Muscle of leg (tissue), 11 donors: ENCODE measurements around the gene CERK. TPM values are rescaled to one million over a fixed set of nuclear protein-coding genes. Genes with fewer than 3 reads are reported as not detected.

Source experiments
- DNase-seq: peaks from one replicate; pipeline ENCODE4 v3.0.0; 2013
- H3K27ac ChIP-seq: one replicate; pipeline ENCODE4 v1.5.1; 2013; ENCODE audit warnings: mild to moderate bottlenecking, low read length, control low read depth
- H3K27me3 ChIP-seq: one replicate; pipeline ENCODE4 v1.6.1; 2013; ENCODE audit warnings: low read length; ENCODE audit not compliant: control insufficient read depth, insufficient read depth
- H3K36me3 ChIP-seq: one replicate; pipeline ENCODE4 v1.6.1; 2013; ENCODE audit warnings: low read length; ENCODE audit not compliant: control insufficient read depth, insufficient read depth
- H3K4me1 ChIP-seq: one replicate; pipeline ENCODE4 v1.6.1; 2013; ENCODE audit warnings: low read length; ENCODE audit not compliant: control insufficient read depth, insufficient read depth
- H3K4me3 ChIP-seq: one replicate; pipeline ENCODE4 v1.5.1; 2013; ENCODE audit warnings: low read length, control low read depth
- H3K9me3 ChIP-seq: replicated peaks from 2 replicates; pipeline ENCODE4 v1.6.1; 2013; ENCODE audit warnings: low read depth, low read length; ENCODE audit not compliant: control insufficient read depth
- WGBS: methylation state at CpG from one replicate; pipeline ENCODE4 v1.1.5; 2013; ENCODE audit warnings: missing lambda C conversion rate; ENCODE audit not compliant: insufficient coverage; 5-methylcytosine and 5-hydroxymethylcytosine counted together
- polyA plus RNA-seq, 8 donors: library from polyadenylated mRNA; unstranded; fragments of 120-200 nt; gene quantifications; one replicate each; pipeline versions ENCODE4 v1.2.1 to v1.2.3, GENCODE V29; 2013; ENCODE audit warnings: inconsistent platforms in 1 of 8, low replicate concordance in 1 of 8; ENCODE audit not compliant: insufficient read length in 8 of 8, insufficient read depth in 1 of 8
- total RNA-seq: library from RNA; stranded (reverse); fragments of 120-200 nt; gene quantifications from one replicate; pipeline ENCODE4 v1.2.4, GENCODE V29; 2013

Gene CERK
- total and polyA plus RNA-seq, 9 donors, result 18.5 to 33.0 (median 25.4) TPM

DNA sequence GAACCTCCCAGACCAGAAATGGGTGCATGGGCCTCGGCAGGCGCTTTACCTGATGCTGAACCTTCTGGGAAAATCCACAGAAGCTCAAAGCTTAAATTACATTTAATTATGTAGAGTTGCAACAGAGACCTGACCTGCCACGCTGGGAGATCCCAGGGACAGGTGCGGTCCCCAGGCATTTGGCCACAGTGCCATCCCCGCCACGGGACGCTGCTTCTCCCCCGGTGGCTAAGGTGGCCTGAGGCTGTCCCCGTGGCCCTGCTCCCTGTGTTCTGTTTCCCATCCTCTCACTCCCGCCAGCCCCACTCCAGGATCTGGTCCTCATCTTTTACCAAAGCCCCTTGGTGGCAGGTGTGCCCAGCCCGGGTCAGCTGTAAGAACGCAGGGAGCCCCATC is 78.3 kb downstream of the CERK start:
- Histone ChIP-seq H3K27ac (no peak overlapping the region), H3K36me3 (peaks cover 13% of the 10 kb centered on the region), H3K9me3 (no peaks in the 10 kb centered on the region), H3K4me1 (peaks cover 24% of the 10 kb centered on the region), H3K27me3 (no peaks in the 10 kb centered on the region), H3K4me3 (no peak overlapping the region)
- DNase-seq, result no peak
- WGBS, result 87% methylated on average over 8 of the region's 12 CpGs

DNA sequence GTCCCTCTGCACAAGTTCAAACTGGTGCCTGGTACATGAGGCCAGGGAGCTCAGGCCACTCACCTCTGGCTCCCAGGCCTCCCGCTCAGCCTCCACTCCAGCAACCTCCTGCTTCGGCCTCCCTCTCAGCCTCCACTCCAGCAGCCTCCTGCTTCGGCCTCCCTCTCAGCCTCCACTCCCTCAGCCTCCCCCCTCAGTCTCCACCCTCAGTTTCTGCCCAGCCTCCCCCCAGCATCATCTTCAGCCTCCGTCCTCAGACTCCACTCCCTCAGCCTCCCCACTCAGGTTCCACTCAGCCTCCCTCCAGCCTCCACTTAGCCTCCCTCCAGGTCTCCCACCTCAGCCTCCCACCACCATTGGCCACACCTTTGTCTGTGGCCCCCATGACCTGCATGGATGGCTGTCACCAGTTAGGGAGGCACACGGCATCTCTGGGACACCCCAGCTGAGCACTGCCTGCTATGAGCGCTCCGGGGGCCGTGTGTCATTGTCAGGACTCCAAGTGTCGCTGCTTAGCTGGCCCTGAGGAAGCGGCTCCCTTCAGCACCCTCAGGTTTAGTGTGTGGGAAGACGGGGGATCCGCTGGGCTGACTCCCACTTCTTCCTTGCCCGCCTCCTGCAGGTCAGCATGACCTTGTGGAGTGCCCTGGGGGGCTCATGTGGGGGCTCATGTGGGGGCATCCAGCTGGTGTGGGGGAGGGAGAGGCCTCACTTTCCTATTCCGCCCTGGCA is 78.8 kb downstream of the CERK start:
- H3K36me3 ChIP-seq, result peaks cover 8% of the 10 kb centered on the region
- H3K27me3 ChIP-seq, result no peaks in the 10 kb centered on the region
- no peak overlapping the region for H3K4me3 ChIP-seq
- DNase-seq, result no peak
- no peak overlapping the region for H3K27ac ChIP-seq
- WGBS, result 92% methylated on average over 5 of the region's 14 CpGs
- no peaks in the 10 kb centered on the region for H3K9me3 ChIP-seq
- peaks cover 24% of the 10 kb centered on the region for H3K4me1 ChIP-seq

DNA sequence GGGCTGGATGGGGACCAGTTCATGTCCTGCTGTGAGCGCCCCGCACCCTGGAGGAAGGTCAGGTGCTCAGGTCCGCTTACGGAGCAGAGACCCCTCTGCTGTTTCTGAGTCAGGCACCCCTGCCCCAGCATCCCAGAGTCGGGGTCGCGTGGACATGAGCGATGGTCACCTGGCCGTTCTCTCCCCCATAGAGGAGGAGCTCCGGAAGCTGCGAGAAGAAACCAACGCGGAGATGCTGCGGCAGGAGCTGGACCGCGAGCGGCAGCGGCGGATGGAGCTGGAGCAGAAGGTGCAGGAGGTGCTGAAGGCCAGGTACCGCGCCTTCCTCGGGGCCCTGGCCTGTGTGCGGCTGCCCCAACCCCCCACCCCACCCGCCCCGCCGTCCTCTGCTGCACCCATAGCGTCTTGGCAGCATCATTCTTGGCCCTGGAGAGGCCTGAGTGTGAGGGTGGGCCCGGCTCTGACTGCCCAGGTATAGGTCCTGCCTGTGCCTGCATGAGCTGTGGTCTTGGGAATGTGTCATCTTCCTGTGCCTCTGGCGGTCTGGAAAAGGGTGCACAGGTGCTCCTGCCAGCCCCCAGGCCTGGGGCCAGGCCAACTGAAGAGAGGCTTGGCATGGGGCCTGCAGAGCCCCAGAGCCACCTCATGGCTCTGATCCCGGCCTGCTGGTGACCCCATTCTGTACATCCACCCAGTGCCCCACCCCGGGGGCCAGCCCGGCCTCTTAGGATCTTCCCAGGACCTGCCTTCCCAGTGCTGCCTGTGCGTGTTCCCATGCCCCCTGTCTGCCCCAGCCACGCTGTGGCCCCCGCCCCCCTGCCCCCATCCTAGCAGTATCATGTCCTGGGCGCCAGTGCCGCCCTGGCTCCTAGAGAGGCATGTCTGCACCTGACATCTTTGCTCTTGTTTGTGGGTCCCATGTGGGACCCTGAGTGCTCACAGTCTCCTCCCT is 79.8 kb downstream of the CERK start:
- WGBS, result 89% methylated on average over 23 of the region's 37 CpGs
- peaks cover 29% of the 10 kb centered on the region for H3K4me1 ChIP-seq
- no peak for DNase-seq
- H3K36me3 ChIP-seq, result peaks cover 7% of the 10 kb centered on the region
- no peak overlapping the region for H3K27ac ChIP-seq
- H3K4me3 ChIP-seq, result no peak overlapping the region
- no peaks in the 10 kb centered on the region for H3K9me3 ChIP-seq
- no peaks in the 10 kb centered on the region for H3K27me3 ChIP-seq

DNA sequence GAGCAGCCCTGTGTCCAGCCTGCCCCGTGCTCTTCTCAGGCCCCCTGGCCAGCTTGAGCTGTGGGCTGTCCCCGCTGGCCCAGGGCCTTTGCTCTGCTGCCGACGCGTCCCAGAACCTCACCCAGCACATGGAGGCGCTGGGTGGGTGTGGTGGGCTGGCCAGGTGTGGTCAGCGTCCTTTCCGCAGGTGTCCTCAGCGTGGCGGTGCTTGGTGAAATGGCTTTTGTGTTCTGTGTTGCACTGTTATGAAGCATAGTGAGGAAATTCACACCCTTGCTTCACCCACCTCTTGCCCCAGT is 80.4 kb downstream of the CERK start:
- 100% methylated on average over 2 of the region's 10 CpGs for WGBS
- no peak for DNase-seq
- Histone ChIP-seq H3K4me3 (no peak overlapping the region), H3K27ac (no peak overlapping the region), H3K36me3 (peaks cover 2% of the 10 kb centered on the region), H3K4me1 (peaks cover 36% of the 10 kb centered on the region), H3K27me3 (no peaks in the 10 kb centered on the region), H3K9me3 (no peaks in the 10 kb centered on the region)

DNA sequence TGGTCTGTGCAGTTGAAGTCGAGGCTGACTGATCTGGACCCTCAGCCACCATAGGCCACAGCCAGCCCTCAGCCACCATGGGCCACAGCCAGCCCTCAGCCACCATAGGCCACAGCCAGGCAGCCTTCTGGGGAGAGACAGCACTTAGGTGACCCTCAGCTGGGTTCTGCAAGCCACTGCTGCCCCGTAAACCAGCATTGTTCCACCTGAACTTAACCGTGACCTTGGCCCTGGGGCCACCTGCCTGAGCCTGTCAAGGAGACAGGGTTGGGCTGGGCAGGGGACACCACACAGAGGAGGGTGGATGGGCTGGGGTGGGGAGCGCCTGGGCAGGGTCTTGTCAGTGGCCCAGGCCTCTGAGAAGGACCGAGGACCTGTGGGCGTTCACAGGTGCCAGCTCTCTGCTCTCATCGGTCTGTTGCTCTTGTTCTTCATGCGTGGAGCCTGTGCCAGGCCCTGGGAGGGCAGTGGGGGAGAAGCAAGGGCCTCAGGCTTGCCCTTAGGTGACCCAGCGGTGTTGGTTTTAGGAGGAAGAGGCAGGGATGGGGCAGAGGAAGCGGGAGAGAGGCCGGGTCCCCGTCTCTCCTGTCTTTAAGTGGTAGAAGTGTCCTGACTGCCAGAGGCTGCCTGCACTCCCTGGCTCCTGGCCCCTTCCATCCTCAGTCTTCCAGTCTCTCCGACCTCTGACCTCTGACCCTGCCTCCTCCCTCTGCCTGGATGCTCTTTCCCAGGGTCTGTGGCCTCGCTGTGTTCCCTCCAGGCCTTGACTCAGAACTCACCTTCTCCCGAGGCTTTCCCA is 81.0 kb downstream of the CERK start:
- Histone ChIP-seq H3K27me3 (no peaks in the 10 kb centered on the region), H3K4me3 (no peak overlapping the region), H3K36me3 (peaks cover 2% of the 10 kb centered on the region), H3K4me1 (peaks cover 41% of the 10 kb centered on the region), H3K9me3 (no peaks in the 10 kb centered on the region), H3K27ac (no peak overlapping the region)
- no peak for DNase-seq
- 86% methylated on average over 13 of the region's 15 CpGs for WGBS

DNA sequence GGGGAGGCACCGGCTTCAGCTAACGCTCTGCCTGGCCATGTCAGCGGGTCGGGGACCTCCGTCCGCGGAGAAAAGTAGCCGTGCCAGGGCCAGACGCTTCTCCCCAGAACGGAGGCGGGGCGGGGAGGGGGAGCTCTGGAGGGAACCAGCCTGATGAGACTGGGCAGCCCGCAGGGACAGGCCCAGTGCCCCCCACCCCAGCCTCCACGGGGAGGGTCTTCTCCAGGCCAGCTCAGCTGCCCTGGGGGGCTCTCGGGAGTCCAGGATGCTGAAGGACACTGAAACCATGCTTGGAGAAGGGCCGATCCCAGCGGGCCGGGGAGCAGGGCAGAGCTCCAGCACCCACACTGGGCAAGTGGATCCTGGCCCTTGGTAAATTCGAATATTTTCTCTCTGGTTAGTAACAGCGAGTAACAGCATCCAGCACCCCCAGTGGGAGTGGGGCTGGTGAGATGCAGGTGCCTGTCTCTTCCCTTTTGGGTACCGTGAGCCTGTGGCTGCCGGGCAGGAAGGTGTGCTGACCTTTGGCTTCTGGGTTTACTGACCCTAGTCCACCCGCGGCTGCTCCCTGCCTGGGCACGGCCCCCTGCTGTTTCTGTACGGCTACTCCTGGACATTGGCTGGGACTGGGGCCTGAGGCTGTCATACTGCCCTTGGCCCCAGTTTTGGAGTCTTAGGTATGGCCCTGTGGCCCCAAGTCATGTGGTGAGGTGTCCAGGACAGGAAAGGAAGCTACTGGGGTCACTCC is 82.0 kb downstream of the CERK start:
- no peak overlapping the region for H3K4me3 ChIP-seq
- peaks cover 2% of the 10 kb centered on the region for H3K36me3 ChIP-seq
- 86% methylated on average over 24 of the region's 26 CpGs for WGBS
- no peak overlapping the region for H3K27ac ChIP-seq
- DNase-seq, result no peak
- no peaks in the 10 kb centered on the region for H3K27me3 ChIP-seq
- H3K4me1 ChIP-seq, result peaks cover 47% of the 10 kb centered on the region
- H3K9me3 ChIP-seq, result no peaks in the 10 kb centered on the region

DNA sequence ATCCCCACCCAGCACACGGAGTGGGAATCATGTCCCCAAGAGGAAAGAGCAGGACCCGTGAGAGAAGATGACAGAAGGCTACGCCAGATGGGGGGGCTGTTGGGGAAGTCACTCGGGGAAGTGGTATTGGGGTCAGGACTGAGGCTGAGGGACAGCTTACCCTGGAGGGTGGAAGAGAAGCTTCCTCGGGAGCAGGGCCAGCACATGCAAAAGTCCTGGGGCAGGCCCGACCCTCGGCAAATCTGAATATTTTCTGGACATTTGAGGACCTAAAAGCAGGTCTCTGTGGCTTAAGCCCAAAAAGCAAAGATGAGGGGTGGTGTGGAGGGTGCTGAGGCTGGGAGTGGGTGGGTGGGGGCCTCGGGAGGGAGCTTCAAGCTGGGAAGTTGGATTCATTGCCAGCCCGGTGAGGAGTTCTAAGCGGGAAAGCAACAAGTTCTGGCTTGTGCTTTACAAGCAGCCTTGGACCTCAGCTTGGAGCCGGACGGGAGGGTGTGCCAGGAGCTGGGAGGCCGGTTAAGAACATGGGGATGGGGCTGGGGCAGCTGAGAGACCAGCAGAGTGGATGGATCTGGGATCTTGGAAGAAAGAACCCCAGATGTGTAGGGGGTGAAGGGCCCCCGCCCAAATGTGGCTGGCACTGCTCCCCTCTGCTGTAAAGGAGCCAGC is 83.0 kb downstream of the CERK start:
- H3K4me3 ChIP-seq, result no peak overlapping the region
- 79% methylated on average over 14 of the region's 14 CpGs for WGBS
- H3K27me3 ChIP-seq, result no peaks in the 10 kb centered on the region
- no peak overlapping the region for H3K27ac ChIP-seq
- no peaks in the 10 kb centered on the region for H3K9me3 ChIP-seq
- peaks cover 48% of the 10 kb centered on the region for H3K4me1 ChIP-seq
- peaks cover 2% of the 10 kb centered on the region for H3K36me3 ChIP-seq
- no peak for DNase-seq

DNA sequence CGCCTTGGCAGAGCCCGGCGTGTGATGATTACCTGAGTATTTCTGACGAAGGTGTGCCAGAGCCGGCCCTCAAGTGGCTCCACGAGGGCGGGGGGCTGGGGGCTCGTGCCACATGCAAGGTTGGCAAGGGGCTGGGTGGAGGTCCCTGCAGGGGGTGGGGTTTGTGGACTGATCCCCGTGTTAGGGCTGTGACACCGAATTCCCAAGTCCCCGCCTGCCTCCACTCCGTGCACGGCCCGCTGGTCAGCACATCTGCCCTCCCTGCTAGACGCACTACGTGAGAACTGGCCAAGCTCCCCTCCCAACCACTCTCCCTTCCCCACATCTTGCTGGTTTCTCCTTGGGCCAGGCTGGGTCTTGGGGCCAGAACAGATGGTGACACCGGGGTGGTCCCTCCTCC is 83.6 kb downstream of the CERK start:
- no peak for DNase-seq
- WGBS, result 80% methylated on average over 8 of the region's 17 CpGs
- H3K4me3 ChIP-seq, result no peak overlapping the region
- no peak overlapping the region for H3K27ac ChIP-seq
- no peaks in the 10 kb centered on the region for H3K9me3 ChIP-seq
- H3K27me3 ChIP-seq, result no peaks in the 10 kb centered on the region
- H3K4me1 ChIP-seq, result peaks cover 49% of the 10 kb centered on the region
- peaks cover 2% of the 10 kb centered on the region for H3K36me3 ChIP-seq

DNA sequence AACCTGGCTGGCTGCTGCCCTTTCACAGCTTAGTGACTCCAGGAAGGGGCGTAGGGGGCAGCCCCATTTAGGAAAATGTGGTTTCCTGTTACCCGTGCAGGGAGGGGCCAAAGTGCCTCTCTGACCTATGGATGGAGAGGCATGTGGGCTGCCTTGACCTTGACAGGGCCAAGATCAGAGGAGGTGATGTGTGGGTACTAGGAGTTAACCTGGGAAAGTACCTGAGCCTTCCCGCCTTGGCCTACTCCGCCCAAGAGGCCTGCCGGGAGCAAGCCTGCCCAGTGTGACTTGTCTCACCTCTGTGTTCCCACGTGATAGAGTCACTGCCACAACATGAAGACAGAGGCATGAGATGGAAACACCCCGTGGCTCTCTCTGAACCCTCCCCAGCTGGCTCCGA is 84.5 kb downstream of the CERK start:
- no peak overlapping the region for H3K4me3 ChIP-seq
- no peak for DNase-seq
- no peak overlapping the region for H3K27ac ChIP-seq
- H3K36me3 ChIP-seq, result peaks cover 2% of the 10 kb centered on the region
- no peaks in the 10 kb centered on the region for H3K9me3 ChIP-seq
- peaks cover 50% of the 10 kb centered on the region for H3K4me1 ChIP-seq
- 70% methylated on average over 7 of the region's 8 CpGs for WGBS
- H3K27me3 ChIP-seq, result no peaks in the 10 kb centered on the region
